Kasumi-1 (cell line): Measurements from ENCODE around the gene PTPRE.

Experiments
- DNase-seq, 2 experiments: peaks; one replicate each; lab custom pipeline; 2025; lab: John Stamatoyannopoulos, UW

The PTPRE gene

GRCh38 chr10:127906548-127907377, at the start of gene PTPRE:
TSS of gene PTPRE (plus strand) at chr10:127907103. CDS start at chr10:128040882, 133,779 bp downstream.
- peak; percentile 41 to 47 for DNase-seq

- no peak for DNase-seq
These were observed 46.3 kb upstream of the PTPRE start for GRCh38 chr10:127860592-127860991.

- no peak for DNase-seq
These were observed 43.6 kb upstream of the PTPRE start for GRCh38 chr10:127863231-127863825.

GRCh38 chr10:127866276-127867013, 40.5 kb upstream of the PTPRE start:
- no peak for DNase-seq

- DNase-seq, result no peak
These were observed 39.1 kb upstream of the PTPRE start for GRCh38 chr10:127867805-127868204.

GRCh38 chr10:127869329-127869728, 37.6 kb upstream of the PTPRE start:
- DNase-seq, result no peak

- DNase-seq, result no peak
These were observed 35.3 kb upstream of the PTPRE start for GRCh38 chr10:127871631-127872010.

- DNase-seq, result peak in 1 of 2 experiments; percentile 24
These were observed 34.7 kb upstream of the PTPRE start for GRCh38 chr10:127872011-127872761.

- DNase-seq, result peak in 1 of 2 experiments; percentile 21
These were observed 33.9 kb upstream of the PTPRE start for GRCh38 chr10:127872871-127873600.

GRCh38 chr10:127873901-127874470, 32.9 kb upstream of the PTPRE start:
- DNase-seq, result no peak

- DNase-seq, result no peak
These were observed 32.0 kb upstream of the PTPRE start for GRCh38 chr10:127874671-127875448.

GRCh38 chr10:127875449-127875765, 31.5 kb upstream of the PTPRE start:
- DNase-seq, result no peak

- no peak for DNase-seq
These were observed 31.0 kb upstream of the PTPRE start for GRCh38 chr10:127875916-127876315.

- DNase-seq, result no peak
These were observed 29.8 kb upstream of the PTPRE start for GRCh38 chr10:127877116-127877515.

GRCh38 chr10:127877699-127878098, 29.2 kb upstream of the PTPRE start:
- DNase-seq, result no peak

- no peak for DNase-seq
These were observed 28.3 kb upstream of the PTPRE start for GRCh38 chr10:127878475-127879055.

- DNase-seq, result peak; percentile 95 to 97
These were observed 26.3 kb upstream of the PTPRE start for GRCh38 chr10:127880557-127880956.

GRCh38 chr10:127881262-127881661, 25.6 kb upstream of the PTPRE start:
- no peak for DNase-seq

GRCh38 chr10:127882391-127882790, 24.5 kb upstream of the PTPRE start:
- DNase-seq, result no peak
